ENCODE results near the gene LRRC46. TPM values are rescaled to one million over a fixed set of nuclear protein-coding genes. Genes with fewer than 3 reads are reported as not detected.

The LRRC46 gene
- total and polyA plus RNA-seq, 9 of the 15 experiments (the other 6 are each of a cell fraction or from before 2014, with no cell fraction given) = 0.39 to 1.4 (median 0.53) TPM; not detected in 1

- TF ChIP-seq PHF21A (IDR thresholded peaks at IDR 0.05; ENCODE audit: borderline replicate concordance, low read depth) = no peak
- no peak; the same call in 1 of the 2 replicates for TF ChIP-seq ARID4B (CRISPR knock-in tag; IDR thresholded peaks at IDR 0.05)
- no peak for TF ChIP-seq FOXA1 (IDR thresholded peaks at IDR 0.05; ENCODE audit: borderline replicate concordance)
- TF ChIP-seq DMBX1 (CRISPR knock-in tag; IDR thresholded peaks at IDR 0.05; ENCODE audit: borderline replicate concordance) = no peak
- TF ChIP-seq MAX (CRISPR knock-in tag; IDR thresholded peaks at IDR 0.05) = peak; percentile 70
- no peak for TF ChIP-seq RBM17 (IDR thresholded peaks at IDR 0.05; ENCODE audit: borderline replicate concordance, low read depth, low read length)
- TF ChIP-seq ZNF699 (CRISPR knock-in tag; IDR thresholded peaks at IDR 0.05; ENCODE audit: insufficient replicate concordance) = no peak
- no peak for TF ChIP-seq TEAD4 (IDR thresholded peaks at IDR 0.05; ENCODE audit: low read length)
- no peak for TF ChIP-seq TEAD4 (CRISPR knock-in tag; IDR thresholded peaks at IDR 0.05; ENCODE audit: borderline replicate concordance)
- no peak for TF ChIP-seq ERF (CRISPR knock-in tag; IDR thresholded peaks at IDR 0.05)
- no peak for TF ChIP-seq ZNF561 (CRISPR knock-in tag; conservative IDR thresholded peaks at IDR 0.05)
- 0 out of 2 replicates have a peak, but pooled peaks have one; percentile 7 for TF ChIP-seq ZBTB33 (CRISPR knock-in tag; IDR thresholded peaks at IDR 0.05)
- TF ChIP-seq E2F5 (CRISPR knock-in tag; IDR thresholded peaks at IDR 0.05) = no peak
- no peak; the same call in 1 of the 2 replicates for TF ChIP-seq MYNN (IDR thresholded peaks at IDR 0.05)
- no peak for TF ChIP-seq MYNN (CRISPR knock-in tag; IDR thresholded peaks at IDR 0.05)
- no peak for TF ChIP-seq KAT2B (IDR thresholded peaks at IDR 0.05; ENCODE audit: low read depth, low read length)
- TF ChIP-seq TFE3 (CRISPR knock-in tag; IDR thresholded peaks at IDR 0.05) = no peak
- 0 out of 2 replicates have a peak, but pooled peaks have one; percentile 28 for TF ChIP-seq ZBTB17 (CRISPR knock-in tag; IDR thresholded peaks at IDR 0.05)
Measured at GRCh38 chr17:47831003-47831933, at the start of gene LRRC46, which contains the start of gene MRPL10 (continued).
